Large intestine (tissue), 3 donors: ENCODE data around the gene SIGLEC6. TPM values are rescaled to one million over a fixed set of nuclear protein-coding genes. Genes with fewer than 3 reads are reported as not detected.
A peak's percentile ranks its signal among the peaks of the same experiment; 100 is the strongest.

Experiments
- DNase-seq, 2 donors: peaks; one replicate each; pipeline versions ENCODE4 v3.0.0 to v3.0.0-alpha.2; 2013
- H3K27ac ChIP-seq: one replicate; pipeline ENCODE4 v1.5.1; 2013; ENCODE audit warnings: low read length
- H3K27me3 ChIP-seq: 2 replicates; pipeline ENCODE4 v1.6.1; 2013; ENCODE audit warnings: low read length; ENCODE audit not compliant: control insufficient read depth, insufficient read depth
- H3K36me3 ChIP-seq: 2 replicates; pipeline ENCODE4 v1.6.1; 2013; ENCODE audit warnings: low read length; ENCODE audit not compliant: control insufficient read depth, insufficient read depth
- H3K4me1 ChIP-seq: one replicate; pipeline ENCODE4 v1.6.1; 2013; ENCODE audit warnings: low read length; ENCODE audit not compliant: control insufficient read depth, insufficient read depth
- H3K4me3 ChIP-seq: one replicate; pipeline ENCODE4 v1.5.1; 2013; ENCODE audit warnings: low read length
- H3K9me3 ChIP-seq: one replicate; pipeline ENCODE4 v1.6.1; 2013; ENCODE audit warnings: mild to moderate bottlenecking, low read depth, low read length, moderate library complexity; ENCODE audit not compliant: control insufficient read depth
- WGBS: methylation state at CpG from one replicate; pipeline ENCODE4 v1.1.5; 2013; ENCODE audit warnings: low lambda C conversion rate; ENCODE audit not compliant: insufficient coverage; 5-methylcytosine and 5-hydroxymethylcytosine counted together
- polyA plus RNA-seq: library from polyadenylated mRNA; unstranded; fragments of 120-200 nt; gene quantifications from one replicate; pipeline ENCODE4 v1.2.1, GENCODE V29; 2013

SIGLEC6 gene
- polyA plus RNA-seq, 1 donor = 0.09 TPM

DNA sequence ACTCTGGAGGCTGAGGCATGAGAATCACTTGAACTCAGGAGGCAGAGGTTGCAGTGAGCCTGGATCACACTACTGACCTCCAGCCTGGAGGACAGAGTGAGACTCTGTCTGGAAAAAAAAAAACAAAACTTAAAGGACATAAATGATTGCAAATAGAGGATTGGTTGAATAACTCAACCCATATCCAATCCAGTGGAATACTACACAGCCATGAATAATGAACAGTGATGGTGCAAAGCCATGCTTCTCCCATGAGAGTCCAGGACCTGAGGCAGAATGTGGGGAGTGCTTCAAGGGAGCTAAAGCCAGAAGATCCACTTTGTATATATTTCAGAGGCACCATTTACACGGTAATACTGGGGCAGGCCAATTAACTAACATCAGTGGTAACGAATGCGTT is 55.3 kb downstream of the SIGLEC6 start:
- peaks cover 49% of the 10 kb centered on the region for H3K4me1 ChIP-seq
- no peak for DNase-seq
- H3K27me3 ChIP-seq = no peaks in the 10 kb centered on the region
- H3K27ac ChIP-seq = peak overlapping the region; percentile 96
- no peak overlapping the region for H3K4me3 ChIP-seq
- no CpG with 5 or more reads among the region's 3 CpGs for WGBS
- H3K36me3 ChIP-seq = no peaks in the 10 kb centered on the region
- peaks cover 4% of the 10 kb centered on the region for H3K9me3 ChIP-seq

DNA sequence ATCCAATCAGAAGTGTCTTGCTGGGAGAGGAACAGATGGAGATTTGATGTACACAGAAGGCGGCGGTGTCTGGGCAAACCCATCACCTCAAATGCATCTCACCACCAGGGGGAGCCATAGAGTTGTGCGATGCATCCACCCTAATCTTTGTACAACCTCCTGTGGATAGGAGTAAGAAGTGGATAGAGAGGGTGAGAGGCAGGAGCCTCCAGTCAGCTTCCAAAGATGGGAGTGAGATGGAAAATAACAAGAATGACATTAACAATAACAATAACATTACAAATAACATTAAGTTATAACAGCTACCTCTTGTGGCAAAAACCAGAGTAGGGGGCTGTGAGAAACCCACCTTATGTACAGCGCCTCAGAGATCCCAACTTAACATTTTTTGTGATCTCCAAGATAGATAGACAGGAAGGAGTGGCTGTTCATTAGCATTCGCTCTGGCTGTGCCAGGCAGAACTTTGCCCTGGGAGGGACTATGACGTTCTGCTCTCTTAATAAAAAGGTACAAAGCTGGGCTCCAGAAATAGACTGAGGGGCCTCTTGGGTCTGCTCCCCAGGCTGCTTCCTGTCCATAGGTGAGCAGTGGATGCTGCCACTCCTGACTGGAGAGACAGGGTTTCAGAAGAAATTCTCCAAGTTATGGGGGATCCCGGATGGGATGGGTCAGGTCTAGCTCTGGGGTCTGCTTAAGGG is 58.3 kb downstream of the SIGLEC6 start:
- H3K4me3 ChIP-seq = no peak overlapping the region
- H3K4me1 ChIP-seq = peaks cover 43% of the 10 kb centered on the region
- H3K27me3 ChIP-seq = no peaks in the 10 kb centered on the region
- DNase-seq = peak; percentile 91 to 95
- no CpG with 5 or more reads among the region's 7 CpGs for WGBS
- peaks cover 4% of the 10 kb centered on the region for H3K9me3 ChIP-seq
- peak overlapping the region; percentile 96 for H3K27ac ChIP-seq
- no peaks in the 10 kb centered on the region for H3K36me3 ChIP-seq

DNA sequence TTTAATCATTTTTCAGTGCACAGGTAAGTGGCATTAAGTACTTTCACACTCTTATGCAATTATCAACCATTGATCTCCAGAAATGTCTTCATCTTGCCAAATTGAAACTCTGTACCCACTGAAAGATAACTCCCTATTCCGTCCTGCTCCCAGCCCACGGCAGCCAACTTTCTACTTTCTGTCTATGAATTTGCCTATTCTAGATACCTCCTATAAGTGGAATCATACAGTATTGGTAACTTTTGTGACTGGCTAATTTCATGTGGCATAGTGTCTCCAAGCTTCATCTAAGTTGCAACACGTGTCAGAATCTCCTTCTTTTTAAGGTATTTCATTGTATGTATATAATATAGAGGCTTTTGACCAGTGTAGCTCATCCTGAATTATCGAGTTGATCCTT is 58.9 kb downstream of the SIGLEC6 start:
- Histone ChIP-seq H3K4me1 (peaks cover 39% of the 10 kb centered on the region), H3K9me3 (peaks cover under 1% of the 10 kb centered on the region), H3K4me3 (no peak overlapping the region), H3K36me3 (no peaks in the 10 kb centered on the region), H3K27ac (peak overlapping the region; percentile 96), H3K27me3 (no peaks in the 10 kb centered on the region)
- no CpG with 5 or more reads among the region's 4 CpGs for WGBS
- no peak for DNase-seq

DNA sequence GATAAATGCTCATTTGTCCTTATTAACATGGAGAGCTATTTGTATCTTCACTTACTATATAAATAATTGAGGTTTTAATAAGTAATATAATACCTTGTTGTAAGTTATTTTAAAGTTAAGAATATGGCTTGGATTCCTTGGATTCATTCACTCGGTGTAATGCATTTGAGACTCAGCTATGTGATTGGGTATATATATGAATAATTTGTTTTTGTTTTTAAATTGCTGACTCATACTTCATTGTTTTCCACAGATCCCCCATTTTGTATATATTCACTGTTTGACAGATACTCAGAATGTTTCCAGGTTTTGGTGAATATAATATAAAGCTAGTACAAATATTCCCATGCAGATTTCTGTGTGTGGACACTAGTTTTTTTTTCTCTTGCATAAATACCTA is 59.9 kb downstream of the SIGLEC6 start:
- Histone ChIP-seq H3K27ac (no peak overlapping the region), H3K4me1 (peaks cover 32% of the 10 kb centered on the region), H3K36me3 (no peaks in the 10 kb centered on the region), H3K9me3 (no peaks in the 10 kb centered on the region), H3K27me3 (no peaks in the 10 kb centered on the region), H3K4me3 (no peak overlapping the region)
- no peak for DNase-seq
- 100% methylated on average over 1 of the region's 1 CpG for WGBS

DNA sequence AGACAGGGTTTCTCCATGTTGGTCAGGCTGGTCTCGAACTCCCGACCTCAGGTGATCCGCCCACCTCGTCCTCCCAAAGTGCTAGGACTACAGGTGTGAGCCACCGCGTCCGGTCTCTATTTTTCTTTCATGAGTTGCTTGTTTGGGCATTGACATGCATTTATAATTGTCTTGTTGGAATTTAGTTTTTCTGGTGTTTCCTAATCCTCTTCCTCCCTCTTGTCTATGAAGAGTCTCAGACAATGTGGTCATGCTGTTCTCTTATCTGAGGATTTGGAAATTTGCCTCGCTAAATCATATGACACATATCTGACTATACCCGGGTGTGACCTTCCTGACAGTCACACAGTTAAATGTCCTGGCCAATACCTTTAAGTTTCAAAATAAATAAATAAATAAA is 60.5 kb downstream of the SIGLEC6 start:
- no peaks in the 10 kb centered on the region for H3K36me3 ChIP-seq

DNA sequence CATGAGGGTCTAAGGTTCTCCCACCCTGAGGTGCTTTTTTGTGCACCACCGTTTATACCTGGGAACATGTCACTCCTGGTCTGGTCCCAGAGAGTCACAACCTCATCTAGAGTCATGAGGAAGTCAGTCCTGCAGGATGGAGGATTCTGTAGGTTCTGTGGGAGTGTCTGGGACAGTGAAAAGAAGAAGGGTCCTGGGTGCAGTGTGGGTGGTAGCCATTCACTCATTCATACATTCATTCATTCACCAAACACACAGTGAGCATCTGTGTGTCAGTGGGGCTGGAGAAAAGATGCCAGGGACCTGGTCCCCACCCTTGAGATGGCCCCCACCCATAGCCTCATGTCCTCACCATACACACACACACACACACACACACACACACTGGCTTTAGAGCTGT is 61.8 kb downstream of the SIGLEC6 start:
- no peak for DNase-seq

More for the DNA sequence above, 60.5 kb downstream of the SIGLEC6 start:
- Histone ChIP-seq H3K27me3 (no peaks in the 10 kb centered on the region), H3K4me3 (no peak overlapping the region), H3K9me3 (no peaks in the 10 kb centered on the region), H3K27ac (no peak overlapping the region), H3K4me1 (peaks cover 27% of the 10 kb centered on the region)
- 92% methylated on average over 5 of the region's 9 CpGs for WGBS
- no peak for DNase-seq

DNA sequence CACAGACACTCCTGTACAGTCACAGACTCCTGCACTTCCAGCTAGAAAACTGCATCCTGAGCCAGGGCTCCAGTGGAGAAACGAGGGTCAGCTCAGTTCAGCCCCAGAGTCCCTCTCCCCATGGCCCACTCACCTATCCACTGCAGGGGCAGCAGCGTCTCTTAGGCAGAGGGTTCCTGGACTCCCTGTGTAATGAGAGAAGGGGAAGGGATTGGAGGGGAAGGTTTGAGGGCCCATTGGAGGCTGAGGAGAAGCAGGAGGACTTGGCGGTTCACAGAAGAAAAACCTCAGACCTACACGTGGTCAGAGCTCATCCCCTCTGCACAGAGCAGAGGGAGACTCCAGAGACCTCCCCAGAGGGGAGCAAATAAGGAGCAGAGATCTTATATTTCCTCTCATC is 62.3 kb downstream of the SIGLEC6 start:
- no CpG with 5 or more reads among the region's 4 CpGs for WGBS
- DNase-seq = no peak
- H3K4me3 ChIP-seq = no peak overlapping the region
- H3K27me3 ChIP-seq = no peaks in the 10 kb centered on the region
- peaks cover 12% of the 10 kb centered on the region for H3K4me1 ChIP-seq
- no peaks in the 10 kb centered on the region for H3K9me3 ChIP-seq
- no peak overlapping the region for H3K27ac ChIP-seq
- H3K36me3 ChIP-seq = no peaks in the 10 kb centered on the region

More for the DNA sequence above, 61.8 kb downstream of the SIGLEC6 start:
- Histone ChIP-seq H3K4me1 (peaks cover 16% of the 10 kb centered on the region), H3K27me3 (no peaks in the 10 kb centered on the region), H3K27ac (no peak overlapping the region), H3K36me3 (no peaks in the 10 kb centered on the region), H3K9me3 (no peaks in the 10 kb centered on the region), H3K4me3 (no peak overlapping the region)
- WGBS = no CpG with 5 or more reads among the region's 1 CpG

DNA sequence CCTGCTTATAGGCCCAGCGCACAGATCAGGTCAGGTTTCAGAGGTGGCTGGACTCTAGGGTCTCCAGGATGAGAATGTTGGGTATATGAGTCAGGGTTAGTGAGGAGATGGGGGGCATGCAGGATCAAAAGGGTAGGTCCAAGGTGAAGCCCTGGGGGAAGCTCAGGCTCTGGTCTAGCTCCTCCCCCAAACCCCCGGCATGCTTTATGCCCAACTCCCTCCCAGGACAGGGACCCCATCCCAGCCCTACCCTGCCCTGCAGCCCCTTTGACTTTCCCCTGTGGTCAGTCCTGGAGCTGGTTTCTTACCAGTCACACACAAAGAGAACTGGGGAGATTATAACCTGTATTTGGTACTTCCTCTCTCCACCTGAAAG is 62.9 kb downstream of the SIGLEC6 start:
- no CpG with 5 or more reads among the region's 2 CpGs for WGBS
- no peaks in the 10 kb centered on the region for H3K9me3 ChIP-seq
- H3K27ac ChIP-seq = no peak overlapping the region
- no peaks in the 10 kb centered on the region for H3K27me3 ChIP-seq
- no peak overlapping the region for H3K4me3 ChIP-seq
- no peaks in the 10 kb centered on the region for H3K36me3 ChIP-seq
- DNase-seq = no peak
- peaks cover 6% of the 10 kb centered on the region for H3K4me1 ChIP-seq

DNA sequence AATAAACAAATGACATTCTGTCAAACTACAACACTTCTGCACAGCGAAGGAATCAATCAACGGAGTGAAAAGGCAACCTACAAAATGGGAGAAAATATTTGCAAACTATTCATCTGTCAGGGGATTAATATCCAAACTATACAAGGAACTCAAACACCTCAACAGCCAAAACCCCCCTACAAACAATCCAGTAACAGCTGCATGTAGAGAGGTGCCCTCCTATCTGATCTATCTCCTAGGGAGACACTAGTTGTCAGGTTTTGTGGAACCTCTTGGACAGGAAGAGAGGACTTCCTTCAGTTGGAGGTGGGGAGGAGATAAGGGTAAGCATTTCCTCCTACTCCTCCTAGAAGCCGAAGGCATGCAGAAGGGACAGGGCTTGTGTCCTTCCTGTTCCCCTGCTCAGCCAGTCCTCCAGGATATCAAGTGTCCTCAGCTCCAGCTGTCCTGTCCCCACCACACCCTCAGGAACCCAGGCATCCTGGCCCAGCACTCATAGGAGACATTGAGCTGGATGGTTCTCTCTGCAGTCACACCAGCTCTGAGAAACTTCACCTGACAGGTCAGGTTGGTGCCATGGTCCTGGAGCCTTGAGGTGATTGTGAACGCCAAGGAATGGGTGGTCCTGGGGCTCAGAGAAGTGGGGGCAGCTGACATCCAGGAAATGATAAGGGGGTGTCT is 63.5 kb downstream of the SIGLEC6 start:
- H3K27ac ChIP-seq = no peak overlapping the region
- DNase-seq = no peak
- no peaks in the 10 kb centered on the region for H3K9me3 ChIP-seq
- H3K4me1 ChIP-seq = peaks cover 5% of the 10 kb centered on the region
- no peak overlapping the region for H3K4me3 ChIP-seq
- WGBS = no CpG with 5 or more reads among the region's 4 CpGs
- peaks cover 4% of the 10 kb centered on the region for H3K27me3 ChIP-seq
- H3K36me3 ChIP-seq = no peaks in the 10 kb centered on the region
